ENCODE results near the gene ZNF20.
"Not testable (repeated sequence)": the region's sequence is repeated elsewhere in the genome, so short reads cannot be mapped to it uniquely, and the experiment has no call there.

Gene ZNF20

DNA sequence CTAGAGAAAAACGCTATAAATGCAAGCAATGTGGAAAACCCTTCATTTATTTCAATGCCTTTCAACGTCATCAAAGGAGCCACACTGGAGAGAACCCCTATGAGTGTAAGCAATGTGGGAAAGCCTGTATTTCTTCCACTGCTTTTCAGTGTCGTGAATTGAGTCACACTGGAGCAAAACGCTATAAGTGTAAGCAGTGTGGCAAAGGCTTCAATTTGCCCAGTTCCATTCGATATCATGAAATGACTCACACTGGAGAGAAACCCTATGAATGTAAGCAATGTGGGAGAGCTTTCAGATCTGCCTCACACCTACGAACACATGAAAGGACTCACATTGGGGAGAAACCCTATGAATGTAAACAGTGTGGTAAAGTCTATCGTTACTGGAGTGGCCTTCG is 27.4 kb downstream of the ZNF20 start:
- DNase-seq (ENCODE audit: low read depth, low spot score) = no peak

DNA sequence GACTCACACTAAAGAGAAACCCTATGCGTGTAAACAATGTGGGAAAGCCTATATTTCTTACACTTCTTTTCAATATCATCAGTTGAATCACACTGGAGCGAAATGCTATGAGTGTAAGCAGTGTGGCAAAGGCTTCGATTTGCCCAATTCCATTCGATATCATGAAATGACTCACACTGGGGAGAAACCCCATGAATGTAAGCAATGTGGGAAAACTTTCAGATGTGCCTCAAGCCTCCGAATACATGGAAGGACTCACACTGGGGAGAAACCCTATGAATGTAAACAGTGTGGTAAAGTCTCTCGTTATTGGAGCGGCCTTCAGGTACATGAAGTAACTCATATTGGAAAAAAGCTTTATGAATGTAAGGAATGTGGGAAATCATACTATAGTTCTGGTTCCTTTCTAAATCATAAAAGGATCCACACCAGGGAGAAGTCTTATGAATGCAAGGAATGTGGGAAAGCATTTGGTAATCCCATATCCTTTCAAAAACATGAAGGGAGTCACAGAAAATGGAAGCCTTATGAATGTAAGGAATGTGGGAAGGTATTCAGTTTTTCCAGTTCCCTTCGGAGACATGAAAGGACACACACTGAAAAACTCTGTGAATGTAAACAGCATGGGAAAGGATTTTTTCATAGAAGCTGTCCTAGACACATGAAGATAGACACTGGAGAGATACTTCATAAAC is 28.1 kb downstream of the ZNF20 start:
- DNase-seq (ENCODE audit: low read depth, low spot score) = no peak

DNA sequence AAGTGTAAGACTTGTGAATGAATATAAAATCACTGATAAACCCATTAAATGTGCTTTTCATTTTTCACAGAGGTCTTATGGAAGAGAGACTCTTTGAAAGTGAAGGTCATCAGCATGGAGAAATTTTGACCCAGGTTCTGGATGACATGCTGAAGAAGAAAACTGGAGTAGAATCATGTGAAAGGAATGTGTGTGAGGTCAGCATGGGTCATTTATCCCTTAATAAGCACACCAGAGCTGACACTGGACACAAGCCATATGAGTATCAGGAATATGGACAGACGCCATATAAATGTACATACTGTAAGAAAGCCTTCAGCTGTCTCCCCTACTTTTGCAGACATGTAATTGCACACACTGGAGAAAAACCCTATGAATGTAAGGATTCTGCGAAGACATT is 29.0 kb downstream of the ZNF20 start:
- no peak for DNase-seq (ENCODE audit: low read depth, low spot score)

DNA sequence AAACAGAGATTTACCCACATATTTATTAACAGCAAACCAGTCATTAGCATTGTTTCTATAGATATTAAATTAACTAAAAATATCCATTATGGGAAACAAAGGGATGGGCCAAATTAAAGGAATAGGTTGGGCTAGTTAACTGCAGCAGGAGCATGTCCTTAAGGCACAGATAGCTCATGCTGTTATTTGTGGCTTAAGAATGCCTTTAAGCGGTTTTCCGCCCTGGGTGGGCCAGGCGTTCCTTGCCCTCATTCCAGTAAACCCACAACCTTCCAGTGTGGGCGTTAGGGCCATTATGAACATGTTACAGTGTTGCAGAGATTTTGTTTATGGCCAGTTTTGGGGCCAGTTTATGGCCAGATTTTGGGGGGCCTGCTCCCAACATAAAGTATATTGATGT is 36.2 kb downstream of the ZNF20 start:
- not testable (repeated sequence) for DNase-seq (ENCODE audit: low read depth, low spot score)

DNA sequence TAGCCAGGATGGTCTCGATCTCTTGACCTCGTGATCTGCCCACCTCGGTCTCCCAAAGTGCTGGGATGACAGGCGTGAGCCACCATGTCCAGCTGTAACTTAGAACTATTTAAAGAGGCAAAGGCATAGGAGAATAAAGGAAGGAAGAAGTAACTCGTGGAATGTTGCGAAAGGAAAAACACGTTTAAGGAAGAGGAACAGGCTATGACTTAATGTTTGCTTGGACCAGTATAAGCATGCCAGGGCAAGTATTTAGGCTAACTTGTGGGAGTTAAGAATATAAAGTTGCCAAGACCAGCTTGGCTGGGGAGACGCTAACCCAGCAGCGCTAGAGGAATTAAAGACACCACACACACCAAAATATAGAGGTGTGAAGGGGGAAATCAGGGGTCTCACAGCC is 42.1 kb downstream of the ZNF20 start:
- no peak for DNase-seq (ENCODE audit: low read depth, low spot score)

DNA sequence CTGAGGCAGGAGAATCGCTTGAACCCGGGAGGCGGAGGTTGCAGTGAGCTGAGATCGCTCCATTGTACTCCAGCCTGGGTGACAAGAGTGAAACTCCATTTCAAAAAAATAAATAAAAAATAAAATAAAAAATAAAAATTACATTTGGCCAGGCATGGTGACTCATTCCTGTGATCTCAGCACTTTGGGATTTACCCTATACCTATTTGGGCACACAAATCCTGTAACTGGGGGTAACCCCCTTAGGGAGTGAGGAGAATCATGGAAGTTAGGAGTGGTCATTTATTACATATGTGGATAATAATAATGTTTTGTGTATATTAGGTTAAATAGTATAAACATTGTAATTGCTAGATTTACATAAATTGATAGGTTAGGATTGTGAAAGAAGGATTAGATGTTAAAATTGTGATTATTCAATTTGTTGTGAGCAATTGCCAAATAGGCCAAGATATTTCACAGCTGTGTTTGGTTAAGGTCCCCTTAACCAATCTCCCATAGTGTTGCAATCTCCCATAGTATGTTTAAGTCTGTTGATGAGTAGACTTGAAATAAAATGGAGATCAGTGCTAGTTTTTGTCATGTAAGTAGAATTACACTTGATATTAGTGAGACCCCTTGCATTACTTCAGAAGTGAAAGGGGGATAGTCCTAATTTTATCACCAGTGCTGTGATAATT is 44.9 kb downstream of the ZNF20 start:
- DNase-seq (ENCODE audit: low read depth, low spot score) = no peak

DNA sequence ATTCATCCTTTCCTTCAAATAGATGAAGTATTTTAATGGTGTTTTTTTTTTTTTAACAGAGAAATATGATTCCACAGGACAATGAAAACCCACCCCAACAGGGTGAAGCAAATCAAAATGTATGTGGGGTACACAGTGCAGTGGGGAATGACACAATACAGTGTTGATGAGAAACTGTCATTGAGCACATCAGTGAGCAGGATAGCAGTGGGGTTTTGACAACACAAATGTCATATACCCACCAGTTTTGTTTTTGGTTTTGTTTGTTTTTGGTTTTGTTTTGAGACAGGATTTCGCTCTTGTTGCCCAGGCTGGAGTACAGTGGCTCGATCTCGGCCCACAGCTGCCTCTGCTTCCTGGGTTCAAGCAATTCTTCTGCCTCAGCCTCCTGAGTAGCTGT is 46.4 kb downstream of the ZNF20 start:
- DNase-seq (ENCODE audit: low read depth, low spot score) = no peak

DNA sequence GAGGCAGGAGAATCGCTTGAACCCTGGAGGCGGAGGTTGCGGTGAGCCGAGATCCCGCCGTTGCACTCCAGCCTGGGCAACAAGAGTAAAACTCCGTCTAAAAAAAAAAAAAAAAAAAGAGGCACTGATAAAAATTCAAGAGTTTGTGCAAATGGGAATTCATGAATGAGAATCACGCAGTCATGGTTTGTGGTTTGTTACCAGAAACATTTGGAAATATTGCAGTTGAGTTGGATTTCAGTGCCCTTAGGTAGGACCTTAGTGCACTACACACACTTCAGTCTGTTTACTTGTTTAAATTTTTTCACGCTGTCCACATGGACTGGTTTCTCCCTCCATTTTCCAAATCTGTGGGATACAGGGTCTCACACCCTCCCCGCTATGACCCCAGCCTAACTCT is 47.2 kb downstream of the ZNF20 start:
- DNase-seq (ENCODE audit: low read depth, low spot score) = no peak

DNA sequence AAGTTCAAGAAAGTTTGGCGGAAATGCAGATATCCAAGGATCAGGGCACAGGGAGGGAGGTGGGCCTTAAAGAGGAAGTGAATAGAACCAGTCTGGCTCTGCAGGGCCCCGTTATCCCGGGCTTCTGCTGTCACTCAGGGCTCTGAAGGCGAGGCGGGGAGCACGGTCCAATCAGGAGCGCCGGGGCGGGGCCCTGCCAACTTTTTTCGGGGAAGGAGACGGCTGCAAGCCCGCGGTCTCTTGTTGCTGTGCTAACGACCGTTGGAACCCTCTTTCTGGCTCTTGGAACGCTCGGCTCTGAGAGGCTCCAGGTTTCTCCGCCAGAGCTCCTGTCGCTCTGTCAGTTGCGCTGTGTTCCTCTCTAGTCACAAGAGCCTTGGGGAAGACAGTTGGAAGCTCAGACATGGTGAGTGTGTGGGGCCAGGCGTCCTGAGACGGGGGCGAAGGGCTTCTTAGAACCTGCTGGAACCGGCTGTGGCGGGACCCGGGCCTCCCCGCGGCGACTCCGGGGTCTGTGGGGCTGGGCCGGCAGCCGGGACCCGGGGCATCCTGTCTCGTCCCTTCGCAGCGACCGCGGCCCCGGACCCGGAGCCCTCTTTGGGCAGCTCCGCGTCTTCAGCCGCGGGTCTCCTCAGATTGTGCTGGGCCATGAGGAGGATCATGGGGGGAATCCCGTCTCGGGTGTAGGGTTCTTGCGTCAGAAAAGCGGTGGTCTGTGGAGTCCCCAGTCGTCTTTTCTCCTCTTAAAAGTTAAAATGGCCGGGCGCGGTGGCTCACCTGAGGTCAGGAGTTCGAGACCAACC is 47.9 kb downstream of the ZNF20 start:
- peak; percentile 96 for DNase-seq (ENCODE audit: low read depth, low spot score)

DNA sequence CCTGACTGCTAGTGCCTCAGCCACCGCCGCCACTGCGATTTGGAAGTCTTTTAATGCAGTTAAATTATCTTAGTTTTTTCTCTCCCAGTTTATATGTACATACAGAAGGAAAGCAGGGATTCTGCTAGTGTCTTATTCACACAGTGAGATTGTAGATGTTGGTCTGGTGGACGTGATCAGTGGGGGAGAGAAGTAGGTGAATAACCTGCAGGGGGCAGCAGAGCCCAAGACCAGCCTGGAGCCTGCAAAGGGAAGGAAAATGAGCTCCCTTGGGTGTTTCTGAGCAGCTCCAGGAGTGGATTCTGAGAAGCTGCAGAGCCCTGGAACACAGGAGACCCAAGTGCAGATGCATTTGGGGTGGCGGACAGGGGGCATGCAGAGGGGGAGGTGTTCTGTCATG is 49.3 kb downstream of the ZNF20 start:
- peak; percentile 67 for DNase-seq (ENCODE audit: low read depth, low spot score)

DNA sequence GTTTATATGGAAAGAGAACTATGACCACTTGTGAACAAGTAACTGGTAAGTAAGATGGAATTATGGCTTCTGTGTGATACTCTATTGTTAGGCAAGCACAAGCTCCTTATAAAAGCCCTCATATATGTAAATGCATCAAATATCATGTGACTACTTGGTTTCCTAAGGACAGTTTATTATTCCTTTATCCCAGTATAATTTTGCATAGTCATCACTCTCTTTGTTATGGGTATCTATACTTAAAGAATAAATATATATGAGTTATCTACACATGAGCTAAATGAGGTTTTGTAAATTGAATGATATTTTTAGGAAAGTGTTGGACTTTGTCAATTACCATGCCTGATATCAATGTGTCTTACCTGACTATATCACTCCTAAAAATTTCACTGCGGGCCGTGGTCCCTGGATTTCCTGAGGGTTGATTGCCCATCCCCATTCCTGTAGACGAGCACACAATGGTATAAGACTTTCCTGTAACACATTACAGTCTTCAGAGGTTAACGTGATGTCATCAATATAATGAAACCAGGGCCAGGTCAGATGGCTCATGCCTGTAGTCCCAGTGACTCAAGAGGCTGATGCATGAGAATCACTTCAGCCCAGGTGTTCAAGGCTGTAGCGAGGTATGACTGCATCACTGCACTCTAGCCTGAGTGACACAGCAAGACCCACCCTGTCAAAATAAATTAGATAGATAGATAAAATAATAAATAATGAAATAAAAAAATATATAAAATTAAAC is 54.9 kb downstream of the ZNF20 start:
- no peak for DNase-seq (ENCODE audit: low read depth, low spot score)

DNA sequence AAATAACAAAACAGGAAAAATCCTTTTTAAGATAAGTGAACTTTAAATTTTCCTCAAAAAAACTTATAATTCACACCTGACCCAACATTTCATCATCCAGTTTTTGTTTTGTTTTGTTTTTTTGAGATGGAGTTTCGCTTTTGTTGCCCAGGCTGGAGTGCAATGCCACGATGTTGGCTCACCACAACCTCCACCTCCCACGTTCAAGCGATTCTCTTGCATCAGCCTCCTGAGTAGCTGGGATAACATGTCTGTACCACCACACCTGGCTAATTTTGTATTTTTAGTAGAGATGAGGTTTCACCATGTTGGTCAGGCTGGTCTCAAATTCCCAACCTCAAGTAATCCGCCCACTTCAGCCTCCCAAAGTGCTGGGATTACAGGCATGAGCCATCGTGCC is 56.8 kb downstream of the ZNF20 start:
- DNase-seq (ENCODE audit: low read depth, low spot score) = not testable (repeated sequence)

Measured in ELF-1 (cell line).